Measurements from ENCODE around the gene DFFA. TPM values are rescaled to one million over a fixed set of nuclear protein-coding genes. Genes with fewer than 3 reads are reported as not detected.

Gene DFFA
- total and polyA plus RNA-seq, 9 of the 15 experiments (the other 6 are each of a cell fraction or from before 2014, with no cell fraction given) = 39.6 to 74.8 (median 59.2) TPM

DNA sequence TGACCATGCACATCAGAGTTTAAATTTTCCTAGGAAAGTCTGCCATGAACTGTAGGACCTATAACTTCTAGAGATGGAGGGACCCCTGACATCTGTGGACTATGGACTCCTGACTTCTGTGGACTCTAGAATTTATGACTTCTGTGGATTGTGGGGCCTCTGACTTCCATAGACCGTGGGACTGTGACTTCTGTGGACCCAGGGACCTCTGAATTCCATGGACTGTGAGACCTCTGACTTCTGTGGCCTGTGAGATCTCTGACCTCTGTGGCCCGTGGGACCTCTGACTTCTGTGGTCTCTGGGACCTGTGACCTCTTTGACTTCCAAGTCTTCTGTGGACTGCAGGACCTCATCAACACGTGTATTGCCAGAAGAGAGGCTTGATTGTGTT, 39.2 kb upstream of the DFFA start (continued):
- TF ChIP-seq, protein P1, sequence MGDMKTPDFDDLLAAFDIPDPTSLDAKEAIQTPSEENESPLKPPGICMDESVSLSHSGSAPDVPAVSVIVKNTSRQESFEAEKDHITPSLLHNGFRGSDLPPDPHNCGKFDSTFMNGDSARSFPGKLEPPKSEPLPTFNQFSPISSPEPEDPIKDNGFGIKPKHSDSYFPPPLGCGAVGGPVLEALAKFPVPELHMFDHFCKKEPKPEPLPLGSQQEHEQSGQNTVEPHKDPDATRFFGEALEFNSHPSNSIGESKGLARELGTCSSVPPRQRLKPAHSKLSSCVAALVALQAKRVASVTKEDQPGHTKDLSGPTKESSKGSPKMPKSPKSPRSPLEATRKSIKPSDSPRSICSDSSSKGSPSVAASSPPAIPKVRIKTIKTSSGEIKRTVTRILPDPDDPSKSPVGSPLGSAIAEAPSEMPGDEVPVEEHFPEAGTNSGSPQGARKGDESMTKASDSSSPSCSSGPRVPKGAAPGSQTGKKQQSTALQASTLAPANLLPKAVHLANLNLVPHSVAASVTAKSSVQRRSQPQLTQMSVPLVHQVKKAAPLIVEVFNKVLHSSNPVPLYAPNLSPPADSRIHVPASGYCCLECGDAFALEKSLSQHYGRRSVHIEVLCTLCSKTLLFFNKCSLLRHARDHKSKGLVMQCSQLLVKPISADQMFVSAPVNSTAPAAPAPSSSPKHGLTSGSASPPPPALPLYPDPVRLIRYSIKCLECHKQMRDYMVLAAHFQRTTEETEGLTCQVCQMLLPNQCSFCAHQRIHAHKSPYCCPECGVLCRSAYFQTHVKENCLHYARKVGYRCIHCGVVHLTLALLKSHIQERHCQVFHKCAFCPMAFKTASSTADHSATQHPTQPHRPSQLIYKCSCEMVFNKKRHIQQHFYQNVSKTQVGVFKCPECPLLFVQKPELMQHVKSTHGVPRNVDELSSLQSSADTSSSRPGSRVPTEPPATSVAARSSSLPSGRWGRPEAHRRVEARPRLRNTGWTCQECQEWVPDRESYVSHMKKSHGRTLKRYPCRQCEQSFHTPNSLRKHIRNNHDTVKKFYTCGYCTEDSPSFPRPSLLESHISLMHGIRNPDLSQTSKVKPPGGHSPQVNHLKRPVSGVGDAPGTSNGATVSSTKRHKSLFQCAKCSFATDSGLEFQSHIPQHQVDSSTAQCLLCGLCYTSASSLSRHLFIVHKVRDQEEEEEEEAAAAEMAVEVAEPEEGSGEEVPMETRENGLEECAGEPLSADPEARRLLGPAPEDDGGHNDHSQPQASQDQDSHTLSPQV (IDR thresholded peaks at IDR 0.05) = peak; percentile 47; the same call in 1 of the 2 replicates
- TF ChIP-seq EP400 (IDR thresholded peaks at IDR 0.05) = no peak
- TF ChIP-seq TAF9B (IDR thresholded peaks at IDR 0.05; ENCODE audit: partially characterized antibody) = peak; percentile 27
- no peak for TF ChIP-seq SAFB2 (IDR thresholded peaks at IDR 0.05; ENCODE audit: borderline replicate concordance, low read depth, low read length, severe bottlenecking)
- TF ChIP-seq MYBL2 (IDR thresholded peaks at IDR 0.05; ENCODE audit: low read depth) = no peak
- no peak for TF ChIP-seq MYBL2 (CRISPR knock-in tag; IDR thresholded peaks at IDR 0.05; ENCODE audit: borderline replicate concordance)

Data from K562 (cell line).